Naive thymus-derived CD8-positive, alpha-beta T cell (primary cell): ENCODE results near the gene AGBL1. TPM values are rescaled to one million over a fixed set of nuclear protein-coding genes. Genes with fewer than 3 reads are reported as not detected.
"Not testable (repeated sequence)": the region's sequence is repeated elsewhere in the genome, so short reads cannot be mapped to it uniquely, and the experiment has no call there.

Source experiments
- ATAC-seq, 2 donors: fragments of 150-1000 bp; cut with Tn5 transposase in 1 of 2; sonication (Bioruptor Pico), chemical (Tn5 transposase) in 1 of 2; 1 replicate in 1 of 2; 2 replicates in 1 of 2; pipeline ENCODE4 v1.10.0; 2021; ENCODE audit warnings: mild to moderate bottlenecking in 2 of 2, moderate library complexity in 2 of 2
- POLR2A ChIA-PET: fragments of 350-600 bp; sonication (Branson Sonifier 250); formaldehyde crosslinking; loops from one replicate; lab custom pipeline; 2021; ENCODE audit warnings: antibody characterized with exemption; lab: Charles Lee
- DNase-seq, 10 donors: peaks; one replicate each; pipeline versions ENCODE4 v3.0.0 to v3.0.0-alpha.2; 2020 to 2022
- H3K27ac Mint-ChIP-seq, 10 donors: one replicate each; pipeline ENCODE4 v1.8.0; 2020 to 2022; ENCODE audit warnings: mild to moderate bottlenecking in 10 of 10, mixed read lengths in 10 of 10, moderate library complexity in 4 of 10, inconsistent platforms in 1 of 10
- H3K27me3 Mint-ChIP-seq, 5 donors: one replicate each; pipeline ENCODE4 v1.8.0; 2021 to 2022; ENCODE audit warnings: mixed read lengths in 5 of 5
- H3K36me3 Mint-ChIP-seq, 3 donors: one replicate each; pipeline ENCODE4 v1.8.0; 2020 to 2022; ENCODE audit warnings: mixed read lengths in 3 of 3, mild to moderate bottlenecking in 2 of 3, inconsistent platforms in 1 of 3
- H3K4me1 Mint-ChIP-seq, 4 donors: one replicate each; pipeline ENCODE4 v1.8.0; 2021 to 2022; ENCODE audit warnings: mixed read lengths in 4 of 4
- H3K4me3 Mint-ChIP-seq, 10 donors: one replicate each; pipeline ENCODE4 v1.8.0; 2020 to 2022; ENCODE audit warnings: mild to moderate bottlenecking in 10 of 10, mixed read lengths in 10 of 10, moderate library complexity in 6 of 10, inconsistent platforms in 1 of 10
- H3K9me3 Mint-ChIP-seq, 9 donors: one replicate each; pipeline ENCODE4 v1.8.0; 2020 to 2022; ENCODE audit warnings: mixed read lengths in 9 of 9, mild to moderate bottlenecking in 3 of 9, inconsistent platforms in 1 of 9, moderate library complexity in 1 of 9
- polyA plus RNA-seq, 3 donors: library from polyadenylated mRNA; unstranded; fragments of 300-500 nt; fragmentation: Illumina TruSeq; gene quantifications; one replicate each; pipeline ENCODE4 v1.2.3, GENCODE V29; 2021
- total RNA-seq, 8 experiments: library from RNA in 2 of 8; stranded (reverse) in 2 of 8; gene quantifications; one replicate each; pipeline ENCODE4 v1.2.3 and lab custom pipeline; 2021 to 2026

AGBL1 gene
- total and polyA plus RNA-seq, 5 experiments from 2014 or later: not detected

DNA sequence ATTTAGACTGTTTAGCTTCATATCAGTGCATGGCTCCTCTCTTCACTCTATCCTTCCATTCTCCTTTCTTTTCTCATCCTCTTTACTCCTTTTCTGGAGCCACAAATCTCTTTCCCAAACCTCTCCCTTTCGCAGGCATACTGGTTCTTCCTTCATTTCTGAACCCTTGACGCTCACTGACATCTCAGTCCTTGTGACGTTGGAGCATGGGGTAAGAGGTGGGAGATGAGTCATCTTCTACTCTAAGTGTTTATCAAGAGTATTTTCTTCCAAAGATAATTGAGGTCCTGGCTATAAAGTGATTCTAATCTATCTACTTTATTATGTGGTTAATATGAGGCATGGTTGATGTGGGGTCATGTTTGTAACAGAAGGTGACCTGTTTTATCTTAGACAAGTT is 414.2 kb downstream of the AGBL1 start:
- peaks cover 0 to 11% (median 0%) of the 10 kb centered on the region in 9 donors for H3K9me3 Mint-ChIP-seq
- peaks cover 0 to 4% (median under 1%) of the 10 kb centered on the region in 4 donors for H3K4me1 Mint-ChIP-seq
- no peaks in the 10 kb centered on the region for H3K27me3 Mint-ChIP-seq
- H3K4me3 Mint-ChIP-seq: no peak overlapping the region
- peaks cover 0 to 4% (median 0%) of the 10 kb centered on the region in 3 donors for H3K36me3 Mint-ChIP-seq
- no peak overlapping the region for H3K27ac Mint-ChIP-seq
- DNase-seq (no peak), ATAC-seq (no peak)
- POLR2A ChIA-PET: no interaction called here

DNA sequence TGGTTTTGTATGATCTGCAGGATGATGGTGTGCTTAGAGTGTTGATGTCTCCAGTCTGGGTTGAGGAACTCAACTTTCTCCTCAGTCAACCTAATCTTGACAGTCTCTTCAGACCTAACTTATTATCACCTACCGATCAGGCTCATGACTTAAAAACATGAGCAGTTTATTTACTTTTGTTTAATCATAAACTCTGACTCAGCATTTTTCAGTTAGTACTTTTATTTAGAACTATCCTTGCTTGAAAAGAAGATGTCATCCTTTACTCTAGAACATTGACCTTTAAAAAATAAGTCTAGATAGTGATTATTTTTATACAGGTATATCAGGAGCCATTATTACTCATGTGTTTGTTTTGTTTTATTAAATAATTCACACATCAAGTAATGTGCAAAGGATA is 414.8 kb downstream of the AGBL1 start:
- DNase-seq: no peak
- ATAC-seq: no peak
- H3K4me3 Mint-ChIP-seq: no peak overlapping the region
- peaks cover 0 to 4% (median under 1%) of the 10 kb centered on the region in 4 donors for H3K4me1 Mint-ChIP-seq
- H3K27ac Mint-ChIP-seq: no peak overlapping the region
- H3K27me3 Mint-ChIP-seq: no peaks in the 10 kb centered on the region
- H3K36me3 Mint-ChIP-seq: peaks cover 0 to 4% (median 0%) of the 10 kb centered on the region in 3 donors
- peaks cover 0 to 11% (median 0%) of the 10 kb centered on the region in 9 donors for H3K9me3 Mint-ChIP-seq
- POLR2A ChIA-PET: no interaction called here

DNA sequence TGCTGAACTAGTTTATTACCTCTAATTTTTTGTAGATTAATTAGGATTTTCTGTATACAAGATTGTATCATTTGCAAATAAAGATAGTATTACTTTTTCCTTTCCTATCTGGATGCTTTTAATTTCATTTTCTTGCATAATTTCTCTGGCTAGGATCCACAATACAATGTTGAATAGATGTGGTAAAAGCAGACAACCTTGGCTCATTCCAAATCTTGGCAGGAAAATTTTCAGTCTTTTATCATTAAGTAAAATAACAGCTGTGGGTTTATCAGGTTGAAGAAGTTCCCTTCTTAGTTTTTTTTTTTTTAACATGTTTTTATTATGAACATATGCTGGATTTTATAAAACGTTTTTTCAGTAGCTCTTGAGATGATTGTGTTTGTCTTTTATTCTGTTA is 422.6 kb downstream of the AGBL1 start:
- DNase-seq (no peak), ATAC-seq (no peak)
- H3K36me3 Mint-ChIP-seq: peaks cover 0 to 3% (median under 1%) of the 10 kb centered on the region in 3 donors
- H3K27me3 Mint-ChIP-seq: peaks cover 0 to 4% (median 1%) of the 10 kb centered on the region in 5 donors
- H3K27ac Mint-ChIP-seq: no peak overlapping the region
- H3K4me3 Mint-ChIP-seq: no peak overlapping the region
- POLR2A ChIA-PET: no interaction called here
- H3K9me3 Mint-ChIP-seq: peaks cover 0 to 14% (median 4%) of the 10 kb centered on the region in 9 donors
- H3K4me1 Mint-ChIP-seq: no peaks in the 10 kb centered on the region

DNA sequence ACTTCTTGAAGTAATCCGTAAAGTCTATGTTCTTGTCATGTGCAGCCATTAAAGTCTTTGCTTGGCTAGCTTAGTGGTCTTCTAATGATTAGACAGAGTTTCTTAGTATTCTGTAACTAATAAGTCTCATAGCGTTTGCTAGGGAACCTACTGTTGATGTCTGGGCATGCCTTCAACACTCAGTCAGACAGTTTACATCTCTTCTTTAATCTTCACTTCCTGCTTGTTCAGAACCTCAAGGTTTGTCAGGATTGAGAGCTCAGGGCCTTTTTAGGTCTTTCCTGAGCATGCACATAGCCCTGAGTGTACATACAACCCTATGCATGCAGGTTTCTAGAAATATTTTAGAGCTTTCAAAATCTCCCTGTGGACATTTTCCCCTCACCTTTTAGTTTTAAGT is 426.3 kb downstream of the AGBL1 start:
- POLR2A ChIA-PET: interaction anchor here (0.9 kb wide), 1 partner anchor 99 kb away, joined by 3 read pairs; no protein-coding TSS in a partner anchor
- Mint-ChIP-seq H3K9me3 (peaks cover 0 to 14% (median 6%) of the 10 kb centered on the region in 9 donors), H3K4me3 (no peak overlapping the region)

DNA sequence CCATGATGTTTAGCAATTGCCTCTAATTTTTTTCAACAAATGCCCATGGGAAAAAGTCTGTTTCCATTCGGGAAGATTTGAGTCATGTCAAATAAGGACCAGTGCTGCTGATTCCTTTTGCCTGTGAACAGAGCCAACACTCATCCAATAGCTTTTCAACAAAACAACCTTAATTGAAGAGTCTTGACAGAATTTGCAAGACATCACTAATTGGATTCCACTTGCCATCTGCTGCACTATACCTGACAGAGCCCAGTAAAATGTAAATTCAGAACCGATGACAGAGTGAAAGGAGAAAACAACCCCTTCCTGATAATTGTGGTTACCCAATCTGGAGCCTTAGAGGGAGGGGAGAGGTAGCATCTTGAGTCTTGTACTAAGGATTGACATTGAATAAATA is 426.7 kb downstream of the AGBL1 start:
- ATAC-seq (no peak), DNase-seq (no peak)
- Mint-ChIP-seq H3K4me3 (no peak overlapping the region), H3K4me1 (no peaks in the 10 kb centered on the region), H3K9me3 (peaks cover 0 to 14% (median 6%) of the 10 kb centered on the region in 9 donors), H3K27ac (no peak overlapping the region), H3K27me3 (peaks cover 0 to 11% (median 5%) of the 10 kb centered on the region in 5 donors), H3K36me3 (peaks cover 0 to 4% (median 3%) of the 10 kb centered on the region in 3 donors)
- POLR2A ChIA-PET: interaction anchor here (0.9 kb wide), 1 partner anchor 99 kb away, joined by 3 read pairs; no protein-coding TSS in a partner anchor

More for the DNA sequence above, 426.3 kb downstream of the AGBL1 start:
- H3K4me1 Mint-ChIP-seq: no peaks in the 10 kb centered on the region
- DNase-seq: no peak
- ATAC-seq: no peak
- peaks cover 0 to 11% (median 5%) of the 10 kb centered on the region in 5 donors for H3K27me3 Mint-ChIP-seq
- peaks cover 0 to 4% (median 3%) of the 10 kb centered on the region in 3 donors for H3K36me3 Mint-ChIP-seq
- no peak overlapping the region for H3K27ac Mint-ChIP-seq

DNA sequence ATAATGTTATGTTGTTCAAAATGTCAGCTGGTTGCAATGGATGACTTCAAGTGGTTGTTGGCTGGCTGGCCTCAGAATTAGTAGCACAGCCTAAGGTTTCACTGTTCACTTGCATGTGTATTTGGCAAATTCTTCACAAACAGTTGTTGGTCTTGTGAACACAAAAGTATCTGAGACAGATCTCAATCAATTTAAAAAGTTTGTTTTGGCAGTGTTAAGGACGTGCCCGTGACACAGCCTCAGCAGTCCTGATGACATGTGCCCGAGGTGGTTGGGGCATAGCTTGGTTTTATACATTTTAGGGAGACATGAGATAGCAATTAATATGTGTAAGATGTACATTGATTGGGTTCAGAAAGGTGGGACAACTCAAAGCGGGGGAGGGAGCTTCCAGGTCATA is 436.0 kb downstream of the AGBL1 start:
- Mint-ChIP-seq H3K4me3 (no peak overlapping the region), H3K9me3 (peaks cover 0 to 3% (median 0%) of the 10 kb centered on the region in 9 donors), H3K27me3 (peaks cover 9 to 26% (median 15%) of the 10 kb centered on the region in 5 donors), H3K27ac (no peak overlapping the region), H3K4me1 (peaks cover 0 to 2% (median 0%) of the 10 kb centered on the region in 4 donors), H3K36me3 (no peaks in the 10 kb centered on the region)
- POLR2A ChIA-PET: no interaction called here
- no peak for ATAC-seq
- no peak for DNase-seq

DNA sequence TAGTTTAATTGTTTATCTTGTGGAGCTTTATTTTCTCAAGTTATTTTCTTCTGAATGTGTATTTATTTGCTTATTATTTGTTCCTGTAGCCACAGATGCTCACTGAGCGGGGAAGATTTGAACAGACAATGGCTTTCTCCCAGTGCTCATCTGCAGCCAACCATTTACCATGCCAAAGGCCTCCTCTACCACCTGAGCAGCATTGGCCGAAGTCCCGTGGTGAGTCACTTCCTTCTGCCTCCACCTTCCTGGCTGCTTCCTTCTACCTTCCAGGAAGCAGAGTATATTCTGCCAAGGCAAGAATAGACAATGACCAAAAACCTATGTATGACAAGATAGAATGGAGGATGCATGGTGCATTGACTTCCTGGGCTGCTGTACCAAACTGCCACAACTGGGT is 443.1 kb downstream of the AGBL1 start:
- DNase-seq: no peak
- peaks cover 0 to 8% (median 5%) of the 10 kb centered on the region in 5 donors for H3K27me3 Mint-ChIP-seq
- ATAC-seq: no peak
- no peaks in the 10 kb centered on the region for H3K36me3 Mint-ChIP-seq
- H3K9me3 Mint-ChIP-seq: peaks cover 0 to 9% (median under 1%) of the 10 kb centered on the region in 9 donors
- H3K27ac Mint-ChIP-seq: no peak overlapping the region
- no peak overlapping the region for H3K4me3 Mint-ChIP-seq
- POLR2A ChIA-PET: no interaction called here
- no peaks in the 10 kb centered on the region for H3K4me1 Mint-ChIP-seq

DNA sequence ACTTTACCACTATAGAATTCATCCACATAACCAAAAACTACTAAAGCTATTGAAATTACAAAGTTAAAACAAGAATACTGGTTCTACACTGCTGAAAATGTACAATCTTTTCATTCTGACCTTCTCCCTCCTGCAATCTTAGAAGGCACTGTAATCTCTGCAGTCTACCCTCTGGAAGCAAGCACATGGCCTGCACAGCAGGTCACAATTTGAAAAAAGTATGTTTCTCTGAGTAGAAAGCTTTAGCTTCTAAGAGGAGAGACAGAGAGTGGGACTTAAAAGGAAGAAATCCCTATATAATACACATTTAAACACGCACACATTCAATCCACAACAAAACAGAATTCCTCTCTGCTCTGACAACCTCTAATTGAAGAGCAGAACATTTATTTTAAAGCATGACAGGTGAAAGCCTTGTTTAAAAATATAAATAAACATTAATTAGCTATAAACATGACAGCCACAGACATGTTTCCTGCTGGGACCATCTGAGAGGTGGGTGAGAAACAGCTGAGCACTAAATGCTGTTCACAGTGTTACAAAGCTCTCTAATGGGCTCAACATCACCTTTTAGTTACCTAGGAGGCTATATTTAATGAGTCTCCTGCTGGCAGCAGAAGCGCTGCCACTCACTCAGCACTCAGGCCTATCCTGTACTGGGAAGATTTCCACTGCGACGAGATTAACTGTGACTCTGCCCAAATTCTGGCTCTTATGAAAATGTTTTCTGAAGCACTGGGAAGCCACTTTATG is 447.4 kb downstream of the AGBL1 start:
- Mint-ChIP-seq H3K4me1 (no peaks in the 10 kb centered on the region), H3K27ac (no peak overlapping the region), H3K4me3 (peak overlapping the region in 1 of 10 donors; percentile 41), H3K36me3 (no peaks in the 10 kb centered on the region), H3K9me3 (peaks cover 0 to 9% (median 2%) of the 10 kb centered on the region in 9 donors), H3K27me3 (no peaks in the 10 kb centered on the region)
- DNase-seq (no peak), ATAC-seq (no peak)
- POLR2A ChIA-PET: no interaction called here

DNA sequence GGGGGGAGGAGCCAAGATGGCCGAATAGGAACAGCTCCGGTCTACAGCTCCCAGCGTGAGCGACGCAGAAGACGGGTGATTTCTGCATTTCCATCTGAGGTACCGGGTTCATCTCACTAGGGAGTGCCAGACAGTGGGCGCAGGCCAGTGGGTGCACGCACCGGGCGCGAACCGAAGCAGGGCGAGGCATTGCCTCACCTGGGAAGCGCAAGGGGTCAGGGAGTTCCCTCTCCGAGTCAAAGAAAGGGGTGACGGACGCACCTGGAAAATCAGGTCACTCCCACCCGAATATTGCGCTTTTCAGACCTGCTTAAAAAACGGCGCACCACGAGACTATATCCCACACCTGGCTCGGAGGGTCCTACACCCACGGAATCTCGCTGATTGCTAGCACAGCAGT is 448.4 kb downstream of the AGBL1 start:
- ATAC-seq, POLR2A ChIA-PET, H3K36me3 Mint-ChIP-seq, H3K9me3 Mint-ChIP-seq, H3K4me3 Mint-ChIP-seq, H3K27ac Mint-ChIP-seq, DNase-seq, H3K4me1 Mint-ChIP-seq, H3K27me3 Mint-ChIP-seq: not testable (repeated sequence)

DNA sequence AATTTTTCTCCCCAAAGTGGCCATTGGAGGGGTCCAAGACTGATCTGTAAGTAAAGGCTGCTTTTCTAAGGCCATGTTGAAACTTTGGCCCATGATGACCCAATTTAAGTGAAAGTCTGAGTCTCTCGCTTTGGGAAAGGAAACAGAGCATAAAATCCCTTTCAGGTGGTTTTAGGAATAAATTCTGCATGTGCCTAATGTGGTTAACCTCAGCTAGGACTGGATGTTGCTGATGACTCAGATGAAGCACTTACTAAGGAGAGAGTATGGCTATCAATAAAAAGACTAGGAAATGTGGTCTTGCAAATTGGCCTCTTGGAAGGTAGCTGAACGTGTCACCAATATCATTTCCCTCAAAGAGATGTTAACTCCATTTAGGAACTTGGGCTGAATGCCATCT is 458.5 kb downstream of the AGBL1 start:
- H3K27ac Mint-ChIP-seq: no peak overlapping the region
- no peak overlapping the region for H3K4me3 Mint-ChIP-seq
- H3K9me3 Mint-ChIP-seq: peaks cover 0 to 16% (median 0%) of the 10 kb centered on the region in 9 donors
- DNase-seq: no peak
- no peaks in the 10 kb centered on the region for H3K27me3 Mint-ChIP-seq
- no peaks in the 10 kb centered on the region for H3K36me3 Mint-ChIP-seq
- POLR2A ChIA-PET: no interaction called here
- H3K4me1 Mint-ChIP-seq: no peaks in the 10 kb centered on the region
- no peak for ATAC-seq

DNA sequence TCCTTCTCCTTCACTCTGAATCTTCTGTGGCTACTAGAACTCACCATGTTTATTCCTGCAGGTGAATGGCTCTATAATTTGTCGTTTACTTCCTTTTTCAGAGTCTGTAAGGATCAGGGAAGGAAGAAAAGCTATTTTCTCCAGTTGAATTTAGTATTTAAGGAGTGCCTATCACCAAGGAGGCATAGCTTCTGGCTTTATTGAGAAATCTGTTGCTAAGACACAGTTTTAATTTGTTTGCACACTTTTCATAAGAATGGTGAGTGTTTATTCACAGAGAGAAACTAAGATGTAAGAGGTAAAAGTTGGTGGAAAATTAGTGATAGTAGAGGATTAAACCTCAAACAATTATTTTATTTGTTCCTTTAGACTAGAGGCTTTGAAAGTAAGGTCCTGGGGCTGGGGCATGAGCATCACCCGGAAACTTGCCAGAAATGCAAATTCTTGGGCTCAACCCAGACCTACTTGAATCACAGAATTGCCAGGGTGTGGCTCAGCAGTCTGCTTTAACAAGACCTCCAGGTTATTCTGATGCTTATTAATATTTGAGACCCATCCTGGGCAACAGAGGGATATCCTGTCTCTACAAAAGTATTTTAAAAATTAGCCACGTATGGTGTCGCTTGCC is 461.3 kb downstream of the AGBL1 start:
- Mint-ChIP-seq H3K27ac (no peak overlapping the region), H3K36me3 (no peaks in the 10 kb centered on the region), H3K4me1 (no peaks in the 10 kb centered on the region), H3K4me3 (no peak overlapping the region), H3K27me3 (peaks cover 0 to 3% (median 0%) of the 10 kb centered on the region in 5 donors), H3K9me3 (peaks cover 0 to 20% (median 1%) of the 10 kb centered on the region in 9 donors)
- DNase-seq (no peak), ATAC-seq (no peak)
- POLR2A ChIA-PET: no interaction called here

DNA sequence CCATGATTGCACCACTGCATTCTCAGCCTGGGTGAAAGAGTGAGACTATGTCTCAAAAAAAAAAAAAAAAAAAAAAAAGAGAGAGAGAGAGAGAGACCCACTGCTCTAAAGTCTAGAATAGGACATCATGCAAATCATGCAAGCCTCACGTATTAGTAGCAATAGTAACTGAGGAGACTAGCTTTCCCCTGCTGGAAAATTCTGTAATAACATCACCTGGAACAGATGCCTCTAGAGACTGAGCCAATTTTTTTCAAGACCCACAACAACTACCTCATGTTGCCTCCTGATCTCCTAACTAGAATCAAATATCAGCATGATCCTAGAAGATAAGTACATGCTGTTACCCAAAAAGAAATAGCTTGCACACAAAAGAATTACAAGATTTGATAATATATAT is 461.9 kb downstream of the AGBL1 start:
- no peak for ATAC-seq
- POLR2A ChIA-PET: no interaction called here
- Mint-ChIP-seq H3K27me3 (peaks cover 0 to 3% (median 0%) of the 10 kb centered on the region in 5 donors), H3K27ac (no peak overlapping the region), H3K36me3 (no peaks in the 10 kb centered on the region), H3K9me3 (peaks cover 0 to 20% (median 1%) of the 10 kb centered on the region in 9 donors), H3K4me3 (no peak overlapping the region), H3K4me1 (no peaks in the 10 kb centered on the region)
- no peak for DNase-seq

DNA sequence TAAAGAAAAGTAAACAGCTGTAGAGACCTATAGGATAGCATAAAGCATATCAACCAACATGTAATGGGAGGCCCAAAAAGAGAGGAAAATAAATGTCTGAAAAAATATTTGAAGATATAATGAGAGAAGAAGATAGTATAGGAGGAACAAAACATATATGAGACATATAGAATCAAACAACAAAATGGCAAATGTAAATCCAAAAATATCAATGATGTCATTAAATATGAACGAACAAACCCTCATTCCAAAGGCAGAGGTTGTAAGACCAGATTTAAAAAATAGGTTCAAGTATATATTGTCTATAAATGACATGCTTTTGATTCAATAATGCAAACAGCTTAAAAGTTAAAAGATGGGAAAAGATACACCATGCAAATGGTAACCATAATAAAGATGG is 470.4 kb downstream of the AGBL1 start:
- POLR2A ChIA-PET: no interaction called here
- Mint-ChIP-seq H3K27ac (no peak overlapping the region), H3K27me3 (peaks cover 0 to 3% (median 0%) of the 10 kb centered on the region in 5 donors), H3K36me3 (no peaks in the 10 kb centered on the region), H3K9me3 (peaks cover 0 to 28% (median 6%) of the 10 kb centered on the region in 9 donors), H3K4me1 (no peaks in the 10 kb centered on the region), H3K4me3 (no peak overlapping the region)
- ATAC-seq: no peak
- no peak for DNase-seq
